KMS-11 (cell line): ENCODE measurements around the gene ADGRB3.

ENCODE experiments used
- H2AFZ ChIP-seq: fragments of 200-600 bp; sonication (generic); 2 replicates; pipeline ENCODE4 v1.6.1; 2016; ENCODE audit warnings: antibody characterized with exemption, mixed run types, low read depth
- H3K27ac ChIP-seq: fragments of 200-600 bp; sonication (generic); 2 replicates; pipeline ENCODE4 v1.6.1; 2016; ENCODE audit warnings: mild to moderate bottlenecking, mixed run types
- H3K27me3 ChIP-seq: fragments of 200-600 bp; sonication (generic); 2 replicates; pipeline ENCODE4 v1.6.1; 2017; ENCODE audit warnings: mild to moderate bottlenecking, low read depth, mixed run types, moderate library complexity; ENCODE audit not compliant: insufficient read depth
- H3K36me3 ChIP-seq: fragments of 200-600 bp; sonication (generic); 2 replicates; pipeline ENCODE4 v1.6.1; 2017; ENCODE audit warnings: mild to moderate bottlenecking, mixed run types; ENCODE audit not compliant: insufficient read depth
- H3K4me1 ChIP-seq: fragments of 200-600 bp; sonication (generic); 2 replicates; pipeline ENCODE4 v1.6.1; 2016; ENCODE audit warnings: mild to moderate bottlenecking, low read depth, mixed run types; ENCODE audit not compliant: poor library complexity, severe bottlenecking
- H3K4me2 ChIP-seq: fragments of 200-600 bp; sonication (generic); 2 replicates; pipeline ENCODE4 v1.7.0; 2016; ENCODE audit warnings: mild to moderate bottlenecking, mixed run types
- H3K4me3 ChIP-seq: fragments of 200-600 bp; sonication (generic); IDR thresholded peaks from 2 replicates; pipeline ENCODE4 v1.6.1; 2017; ENCODE audit warnings: low read depth, low read length, mixed read lengths; ENCODE audit not compliant: insufficient read depth
- H3K79me2 ChIP-seq: fragments of 200-600 bp; sonication (generic); 2 replicates; pipeline ENCODE4 v1.6.1; 2016; ENCODE audit warnings: low read depth, mixed run types; ENCODE audit not compliant: insufficient read depth
- H3K9ac ChIP-seq: fragments of 200-600 bp; sonication (generic); 2 replicates; pipeline ENCODE4 v1.6.1; 2016; ENCODE audit warnings: mild to moderate bottlenecking, mixed run types
- H4K20me1 ChIP-seq: fragments of 200-600 bp; sonication (generic); 2 replicates; pipeline ENCODE4 v1.6.1; 2016; ENCODE audit warnings: mild to moderate bottlenecking, mixed run types; ENCODE audit not compliant: insufficient read depth
- TF ChIP-seq, protein P1 (sequence below): fragments of 200-600 bp; sonication (generic); conservative IDR thresholded peaks from 2 replicates; pipeline ENCODE4 v1.6.1; 2017; ENCODE audit warnings: low read depth, mild to moderate bottlenecking, antibody characterized with exemption, low read length, moderate library complexity, mixed read lengths

Gene ADGRB3

DNA sequence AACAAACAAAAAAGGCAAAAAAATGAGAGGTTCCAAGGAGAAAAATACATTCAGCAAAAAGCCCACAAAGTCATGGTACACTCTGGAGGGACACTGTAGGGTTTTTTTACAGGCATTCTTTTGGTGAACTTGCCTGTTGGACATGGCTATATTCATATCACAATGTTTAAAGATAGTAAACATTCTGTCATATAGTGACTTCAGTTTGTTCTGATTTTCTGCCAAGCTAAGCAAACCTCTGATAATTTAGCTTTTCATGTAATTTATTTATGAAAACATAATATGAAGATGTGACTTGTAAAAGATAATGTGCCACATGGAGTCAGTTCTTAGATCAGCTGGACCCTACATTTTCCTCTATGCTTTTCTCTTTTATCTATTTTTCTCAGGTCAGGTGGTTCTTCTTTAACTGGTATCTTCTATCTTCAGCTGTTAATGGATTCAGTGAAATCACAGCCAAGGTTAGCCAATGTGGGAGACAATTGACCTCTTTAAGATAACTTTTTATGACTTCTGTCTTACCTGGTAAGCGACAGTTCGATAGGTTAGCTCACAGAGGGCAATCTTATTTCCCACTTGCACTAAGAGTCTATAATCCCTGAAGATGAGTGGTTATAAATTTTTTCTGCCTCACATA lies 87.9 kb downstream of the ADGRB3 start:
- Histone ChIP-seq H3K79me2 (no peaks in the 10 kb centered on the region), H3K4me1 (no peaks in the 10 kb centered on the region), H3K4me2 (no peak overlapping the region), H3K27ac (no peak overlapping the region), H4K20me1 (no peaks in the 10 kb centered on the region), H3K4me3 (no peak overlapping the region), H3K27me3 (no peaks in the 10 kb centered on the region), H3K36me3 (no peaks in the 10 kb centered on the region), H3K9ac (no peak overlapping the region), H2AFZ (no peak overlapping the region)
- TF ChIP-seq, protein P1, sequence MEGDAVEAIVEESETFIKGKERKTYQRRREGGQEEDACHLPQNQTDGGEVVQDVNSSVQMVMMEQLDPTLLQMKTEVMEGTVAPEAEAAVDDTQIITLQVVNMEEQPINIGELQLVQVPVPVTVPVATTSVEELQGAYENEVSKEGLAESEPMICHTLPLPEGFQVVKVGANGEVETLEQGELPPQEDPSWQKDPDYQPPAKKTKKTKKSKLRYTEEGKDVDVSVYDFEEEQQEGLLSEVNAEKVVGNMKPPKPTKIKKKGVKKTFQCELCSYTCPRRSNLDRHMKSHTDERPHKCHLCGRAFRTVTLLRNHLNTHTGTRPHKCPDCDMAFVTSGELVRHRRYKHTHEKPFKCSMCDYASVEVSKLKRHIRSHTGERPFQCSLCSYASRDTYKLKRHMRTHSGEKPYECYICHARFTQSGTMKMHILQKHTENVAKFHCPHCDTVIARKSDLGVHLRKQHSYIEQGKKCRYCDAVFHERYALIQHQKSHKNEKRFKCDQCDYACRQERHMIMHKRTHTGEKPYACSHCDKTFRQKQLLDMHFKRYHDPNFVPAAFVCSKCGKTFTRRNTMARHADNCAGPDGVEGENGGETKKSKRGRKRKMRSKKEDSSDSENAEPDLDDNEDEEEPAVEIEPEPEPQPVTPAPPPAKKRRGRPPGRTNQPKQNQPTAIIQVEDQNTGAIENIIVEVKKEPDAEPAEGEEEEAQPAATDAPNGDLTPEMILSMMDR = no peak

- H2AFZ ChIP-seq = no peak overlapping the region
- no peaks in the 10 kb centered on the region for H3K79me2 ChIP-seq
- no peaks in the 10 kb centered on the region for H3K27me3 ChIP-seq
- H3K4me1 ChIP-seq = no peaks in the 10 kb centered on the region
- TF ChIP-seq, protein P1 = no peak
- no peak overlapping the region for H3K4me2 ChIP-seq
- no peaks in the 10 kb centered on the region for H3K36me3 ChIP-seq
- no peaks in the 10 kb centered on the region for H4K20me1 ChIP-seq
- H3K9ac ChIP-seq = no peak overlapping the region
- no peak overlapping the region for H3K4me3 ChIP-seq
- no peak overlapping the region for H3K27ac ChIP-seq
Observed at GRCh38 chr6:68724060-68724459, 89.0 kb downstream of the ADGRB3 start.

DNA sequence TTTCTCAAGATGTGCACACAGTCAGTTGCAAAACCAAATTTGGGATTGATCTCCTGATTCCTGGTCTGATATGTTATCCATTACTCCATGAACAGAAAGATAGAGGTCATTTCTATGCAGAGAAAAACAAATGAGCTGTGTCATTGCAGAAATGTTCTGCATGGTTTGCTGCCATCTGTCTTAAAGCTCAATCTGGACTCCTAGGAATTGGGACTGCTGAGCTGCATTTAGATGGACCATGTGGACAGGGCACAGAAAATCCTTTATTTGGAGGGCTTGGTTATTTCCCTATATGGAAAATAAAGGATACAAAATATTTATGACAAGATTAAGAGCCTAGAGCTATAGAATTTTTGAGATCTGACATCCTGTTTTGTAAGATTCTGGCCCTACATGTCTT lies 91.3 kb downstream of the ADGRB3 start:
- TF ChIP-seq, protein P1 = no peak
- H3K36me3 ChIP-seq = no peaks in the 10 kb centered on the region
- H3K4me2 ChIP-seq = no peak overlapping the region

DNA sequence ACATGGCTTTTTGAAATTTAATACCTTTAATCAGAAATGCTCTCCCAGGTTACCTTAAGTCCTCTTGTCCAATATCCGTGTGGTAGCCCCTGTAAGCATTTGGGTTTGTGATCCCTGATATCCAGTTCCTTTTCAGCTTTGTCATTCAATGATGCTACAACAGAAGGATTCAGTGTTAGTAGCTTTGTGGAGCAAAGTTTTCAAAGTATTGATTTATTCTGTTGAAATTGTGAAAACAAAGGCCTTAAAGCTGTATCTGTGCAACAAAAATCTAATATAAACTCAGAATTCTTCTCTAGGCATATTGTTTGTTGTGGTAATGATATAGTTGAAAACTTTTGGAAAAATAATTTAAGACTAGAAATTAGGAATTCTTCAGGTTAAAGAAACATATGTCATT lies 91.9 kb downstream of the ADGRB3 start:
- Histone ChIP-seq H3K27ac (no peak overlapping the region), H3K79me2 (no peaks in the 10 kb centered on the region), H3K4me1 (no peaks in the 10 kb centered on the region), H4K20me1 (no peaks in the 10 kb centered on the region), H3K27me3 (no peaks in the 10 kb centered on the region), H3K4me2 (no peak overlapping the region), H3K4me3 (no peak overlapping the region), H3K36me3 (no peaks in the 10 kb centered on the region), H3K9ac (no peak overlapping the region), H2AFZ (no peak overlapping the region)
- TF ChIP-seq, protein P1 = no peak

More for the DNA sequence above, 91.3 kb downstream of the ADGRB3 start:
- H3K9ac ChIP-seq = no peak overlapping the region
- H3K27me3 ChIP-seq = no peaks in the 10 kb centered on the region
- H3K27ac ChIP-seq = no peak overlapping the region
- no peaks in the 10 kb centered on the region for H3K4me1 ChIP-seq
- no peaks in the 10 kb centered on the region for H3K79me2 ChIP-seq
- H3K4me3 ChIP-seq = no peak overlapping the region
- H4K20me1 ChIP-seq = no peaks in the 10 kb centered on the region
- no peak overlapping the region for H2AFZ ChIP-seq
